Sigmoid colon (tissue), 4 donors: Measurements from ENCODE around the gene PQBP1.

ENCODE experiments used
- POLR2A ChIP-seq, 2 donors: fragments of 450-650 bp; IDR thresholded peaks; one replicate each; pipeline ENCODE4 v1.6.1; 2016; ENCODE audit warnings: antibody characterized with exemption in 2 of 2, mild to moderate bottlenecking in 2 of 2, moderate library complexity in 2 of 2
- POLR2AphosphoS5 ChIP-seq, 4 donors: sonication (generic); formaldehyde crosslinking; IDR thresholded peaks; one replicate each; pipeline ENCODE4 v1.6.1; 2017; ENCODE audit warnings: antibody characterized with exemption in 4 of 4
- TF ChIP-seq, protein P1 (sequence below), 4 experiments: fragments of 450-650 bp in 3 of 4; fragments of 200-600 bp in 1 of 4; IDR thresholded peaks; one replicate each; pipeline ENCODE4 v1.5.1; 2016 to 2019; ENCODE audit warnings: antibody characterized with exemption in 4 of 4, mild to moderate bottlenecking in 3 of 4, moderate library complexity in 2 of 4

DNA sequence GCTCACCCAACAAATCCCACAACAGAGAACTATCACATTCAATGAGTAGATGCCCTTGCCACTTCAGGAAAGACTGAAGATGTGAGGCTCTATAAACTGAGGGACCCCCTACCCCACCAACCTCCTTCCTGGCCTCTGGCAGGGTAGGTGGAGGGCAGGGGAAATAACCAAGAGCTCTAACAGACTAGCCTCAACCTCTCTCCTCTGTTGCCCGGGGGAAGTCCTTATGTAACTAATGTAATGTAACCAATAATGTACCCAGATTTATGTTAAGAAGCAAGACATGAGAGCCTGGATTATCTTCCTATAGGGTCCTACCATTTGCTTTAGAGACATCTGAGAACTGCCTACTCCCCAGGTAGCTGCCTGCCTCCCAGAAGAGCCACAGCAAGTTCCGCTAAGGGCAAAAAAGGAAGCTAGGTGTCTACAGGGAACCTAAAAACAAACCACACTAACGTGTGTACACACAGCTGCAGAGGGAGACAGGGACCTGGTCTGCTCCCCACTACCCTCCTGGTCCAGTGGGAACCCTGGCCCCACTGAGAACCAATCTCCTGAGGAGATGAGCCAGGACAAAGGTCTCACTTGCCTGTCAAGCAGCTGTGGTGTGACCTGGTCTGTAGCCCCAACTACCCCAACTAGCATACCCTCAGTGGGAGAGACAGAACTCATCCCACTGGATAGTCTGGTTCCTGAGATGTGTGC, 41.9 kb downstream of the PQBP1 start:
- TF ChIP-seq POLR2AphosphoS5 (IDR thresholded peaks at IDR 0.05) (no peak), POLR2A (IDR thresholded peaks at IDR 0.05) (no peak)
- TF ChIP-seq, protein P1, sequence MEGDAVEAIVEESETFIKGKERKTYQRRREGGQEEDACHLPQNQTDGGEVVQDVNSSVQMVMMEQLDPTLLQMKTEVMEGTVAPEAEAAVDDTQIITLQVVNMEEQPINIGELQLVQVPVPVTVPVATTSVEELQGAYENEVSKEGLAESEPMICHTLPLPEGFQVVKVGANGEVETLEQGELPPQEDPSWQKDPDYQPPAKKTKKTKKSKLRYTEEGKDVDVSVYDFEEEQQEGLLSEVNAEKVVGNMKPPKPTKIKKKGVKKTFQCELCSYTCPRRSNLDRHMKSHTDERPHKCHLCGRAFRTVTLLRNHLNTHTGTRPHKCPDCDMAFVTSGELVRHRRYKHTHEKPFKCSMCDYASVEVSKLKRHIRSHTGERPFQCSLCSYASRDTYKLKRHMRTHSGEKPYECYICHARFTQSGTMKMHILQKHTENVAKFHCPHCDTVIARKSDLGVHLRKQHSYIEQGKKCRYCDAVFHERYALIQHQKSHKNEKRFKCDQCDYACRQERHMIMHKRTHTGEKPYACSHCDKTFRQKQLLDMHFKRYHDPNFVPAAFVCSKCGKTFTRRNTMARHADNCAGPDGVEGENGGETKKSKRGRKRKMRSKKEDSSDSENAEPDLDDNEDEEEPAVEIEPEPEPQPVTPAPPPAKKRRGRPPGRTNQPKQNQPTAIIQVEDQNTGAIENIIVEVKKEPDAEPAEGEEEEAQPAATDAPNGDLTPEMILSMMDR (IDR thresholded peaks at IDR 0.05) = no peak
